MM.1S (cell line): ENCODE data around the gene MLIP.

Source experiments
- EZH2 ChIP-seq: fragments of 300-600 bp; sonication (generic); optimal IDR thresholded peaks from 2 replicates; pipeline ENCODE3; 2017; ENCODE audit warnings: low read depth, mild to moderate bottlenecking, antibody characterized with exemption, low read length, mixed read lengths
- EZH2phosphoT487 ChIP-seq: fragments of 300-600 bp; sonication (generic); IDR thresholded peaks from 2 replicates; pipeline ENCODE4 v1.6.1; 2018; ENCODE audit warnings: antibody characterized with exemption, low read length
- TF ChIP-seq, protein P1 (sequence below): fragments of 300-600 bp; sonication (generic); IDR thresholded peaks from 2 replicates; pipeline ENCODE4 v1.5.1; 2016; ENCODE audit warnings: antibody characterized with exemption, low read length, mixed read lengths

DNA sequence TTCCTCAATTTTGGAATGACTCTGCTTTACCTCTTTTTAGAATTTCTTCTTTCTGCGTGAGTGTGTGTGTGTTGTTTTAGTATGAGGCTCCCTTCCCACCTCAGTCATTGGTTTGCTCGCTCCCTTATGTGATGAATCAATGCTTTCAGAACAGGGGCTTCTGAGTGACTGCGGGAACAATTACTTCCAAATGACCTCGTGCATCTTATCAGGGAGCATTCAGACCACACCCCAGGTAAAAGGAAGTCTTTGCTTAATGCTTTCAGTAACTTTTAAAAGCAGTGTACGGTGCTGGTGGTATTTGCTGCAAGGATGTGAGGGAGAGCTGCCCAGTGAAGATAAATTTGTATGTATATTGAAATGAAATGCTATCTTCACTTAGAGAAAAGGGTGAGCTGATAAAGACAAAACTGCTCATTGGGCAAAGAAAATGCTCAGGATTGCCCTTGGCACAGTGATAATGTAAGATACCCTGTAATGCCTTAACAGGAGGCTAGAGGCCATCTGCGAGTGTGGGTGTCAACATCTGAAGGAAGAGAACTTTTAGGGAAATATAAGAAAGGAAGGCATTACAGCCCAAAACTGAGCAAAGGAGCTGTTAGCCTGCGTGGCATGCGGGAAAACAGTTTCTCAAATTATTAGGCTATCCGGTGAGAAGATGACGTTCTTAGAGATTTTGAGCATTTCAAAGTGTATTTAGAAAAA lies at the start of gene MLIP:
- TF ChIP-seq, protein P1, sequence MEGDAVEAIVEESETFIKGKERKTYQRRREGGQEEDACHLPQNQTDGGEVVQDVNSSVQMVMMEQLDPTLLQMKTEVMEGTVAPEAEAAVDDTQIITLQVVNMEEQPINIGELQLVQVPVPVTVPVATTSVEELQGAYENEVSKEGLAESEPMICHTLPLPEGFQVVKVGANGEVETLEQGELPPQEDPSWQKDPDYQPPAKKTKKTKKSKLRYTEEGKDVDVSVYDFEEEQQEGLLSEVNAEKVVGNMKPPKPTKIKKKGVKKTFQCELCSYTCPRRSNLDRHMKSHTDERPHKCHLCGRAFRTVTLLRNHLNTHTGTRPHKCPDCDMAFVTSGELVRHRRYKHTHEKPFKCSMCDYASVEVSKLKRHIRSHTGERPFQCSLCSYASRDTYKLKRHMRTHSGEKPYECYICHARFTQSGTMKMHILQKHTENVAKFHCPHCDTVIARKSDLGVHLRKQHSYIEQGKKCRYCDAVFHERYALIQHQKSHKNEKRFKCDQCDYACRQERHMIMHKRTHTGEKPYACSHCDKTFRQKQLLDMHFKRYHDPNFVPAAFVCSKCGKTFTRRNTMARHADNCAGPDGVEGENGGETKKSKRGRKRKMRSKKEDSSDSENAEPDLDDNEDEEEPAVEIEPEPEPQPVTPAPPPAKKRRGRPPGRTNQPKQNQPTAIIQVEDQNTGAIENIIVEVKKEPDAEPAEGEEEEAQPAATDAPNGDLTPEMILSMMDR, result no peak
- TF ChIP-seq EZH2 (no peak), EZH2phosphoT487 (no peak)
